Nephron progenitor cell (in vitro differentiated cells): Measurements from ENCODE around the gene SLC2A9.

Experiments
- DNase-seq: peaks from one replicate; pipeline ENCODE4 v3.0.0; 2021
- H3K27ac Mint-ChIP-seq: 2 replicates; pipeline ENCODE4 v1.8.0; 2021; ENCODE audit warnings: mild to moderate bottlenecking, moderate library complexity, mixed read lengths
- H3K27me3 Mint-ChIP-seq: 2 replicates; pipeline ENCODE4 v1.8.0; 2021; ENCODE audit warnings: mild to moderate bottlenecking, low read depth, mixed read lengths; ENCODE audit not compliant: poor library complexity
- H3K36me3 Mint-ChIP-seq: 2 replicates; pipeline ENCODE4 v1.8.0; 2021; ENCODE audit warnings: low read depth, mixed read lengths
- H3K4me1 Mint-ChIP-seq: 2 replicates; pipeline ENCODE4 v1.8.0; 2021; ENCODE audit warnings: mixed read lengths
- H3K4me3 Mint-ChIP-seq: 2 replicates; pipeline ENCODE4 v1.8.0; 2021; ENCODE audit warnings: mild to moderate bottlenecking, moderate library complexity, mixed read lengths
- H3K9me3 Mint-ChIP-seq: 2 replicates; pipeline ENCODE4 v1.8.0; 2021; ENCODE audit warnings: mild to moderate bottlenecking, moderate library complexity, mixed read lengths
- CTCF ChIP-seq: fragments of 200-600 bp; sonication (generic); IDR thresholded peaks from 2 replicates; pipeline ENCODE4 v1.5.0; 2021; ENCODE audit warnings: antibody characterized with exemption

The SLC2A9 gene

GRCh38 chr4:9885958-9886357 is 135.3 kb downstream of the SLC2A9 start:
- H3K4me1 Mint-ChIP-seq = peaks cover 6% of the 10 kb centered on the region

GRCh38 chr4:9880406-9881197 is 140.7 kb downstream of the SLC2A9 start:
- Mint-ChIP-seq H3K4me1 (peaks cover 6% of the 10 kb centered on the region), H3K27ac (no peak overlapping the region), H3K27me3 (peaks cover 10% of the 10 kb centered on the region), H3K4me3 (no peak overlapping the region), H3K36me3 (no peaks in the 10 kb centered on the region), H3K9me3 (no peaks in the 10 kb centered on the region)
- no peak for TF ChIP-seq CTCF
- DNase-seq = no peak

More at GRCh38 chr4:9885958-9886357, 135.3 kb downstream of the SLC2A9 start:
- no peak overlapping the region for H3K27ac Mint-ChIP-seq
- no peak for DNase-seq
- H3K4me3 Mint-ChIP-seq = no peak overlapping the region
- peaks cover 19% of the 10 kb centered on the region for H3K27me3 Mint-ChIP-seq
- H3K9me3 Mint-ChIP-seq = no peaks in the 10 kb centered on the region
- TF ChIP-seq CTCF = no peak
- H3K36me3 Mint-ChIP-seq = no peaks in the 10 kb centered on the region

- H3K4me3 Mint-ChIP-seq = no peak overlapping the region
- H3K27ac Mint-ChIP-seq = no peak overlapping the region
- no peaks in the 10 kb centered on the region for H3K36me3 Mint-ChIP-seq
- no peak for DNase-seq
- H3K27me3 Mint-ChIP-seq = peaks cover 17% of the 10 kb centered on the region
- H3K9me3 Mint-ChIP-seq = no peaks in the 10 kb centered on the region
- peaks cover 5% of the 10 kb centered on the region for H3K4me1 Mint-ChIP-seq
- TF ChIP-seq CTCF = no peak
Measured at GRCh38 chr4:9877123-9877522, 144.2 kb downstream of the SLC2A9 start.

GRCh38 chr4:9875516-9875915 is 145.8 kb downstream of the SLC2A9 start:
- DNase-seq = no peak
- H3K27ac Mint-ChIP-seq = no peak overlapping the region
- H3K4me1 Mint-ChIP-seq = no peaks in the 10 kb centered on the region
- no peak overlapping the region for H3K4me3 Mint-ChIP-seq
- no peak for TF ChIP-seq CTCF
- no peaks in the 10 kb centered on the region for H3K9me3 Mint-ChIP-seq
- H3K36me3 Mint-ChIP-seq = no peaks in the 10 kb centered on the region
- H3K27me3 Mint-ChIP-seq = peaks cover 17% of the 10 kb centered on the region

- Mint-ChIP-seq H3K27ac (no peak overlapping the region), H3K4me3 (no peak overlapping the region), H3K27me3 (peaks cover 17% of the 10 kb centered on the region), H3K36me3 (no peaks in the 10 kb centered on the region), H3K9me3 (peaks cover 6% of the 10 kb centered on the region), H3K4me1 (no peaks in the 10 kb centered on the region)
- no peak for DNase-seq
- TF ChIP-seq CTCF = no peak
Measured at GRCh38 chr4:9874385-9874784, 146.9 kb downstream of the SLC2A9 start.
